H9 (cell line): ENCODE data around the gene DENND6B. TPM values are rescaled to one million over a fixed set of nuclear protein-coding genes. Genes with fewer than 3 reads are reported as not detected.

ENCODE experiments used
- DNase-seq: peaks from one replicate; pipeline ENCODE4 v3.0.0-alpha.2; 2017
- H2AFZ ChIP-seq: one replicate; pipeline ENCODE4 v1.6.1; 2013; ENCODE audit warnings: mild to moderate bottlenecking, low read length, control low read depth, moderate library complexity
- H2AK5ac ChIP-seq: 2 replicates; pipeline ENCODE4 v1.6.1; 2013; ENCODE audit warnings: low read length, control low read depth, mixed read lengths; ENCODE audit not compliant: insufficient read length
- H2BK120ac ChIP-seq: one replicate; pipeline ENCODE4 v1.6.1; 2013; ENCODE audit warnings: low read depth, mild to moderate bottlenecking, low read length, control low read depth, inconsistent platforms; ENCODE audit not compliant: poor library complexity, severe bottlenecking
- H2BK12ac ChIP-seq: 2 replicates; pipeline ENCODE4 v1.6.1; 2013; ENCODE audit warnings: low read length, control low read depth, mixed read lengths, low read depth; ENCODE audit not compliant: insufficient read length
- H2BK15ac ChIP-seq: 2 replicates; pipeline ENCODE4 v1.6.1; 2013; ENCODE audit warnings: low read depth, low read length, control low read depth
- H2BK20ac ChIP-seq: one replicate; pipeline ENCODE4 v1.6.1; 2013; ENCODE audit warnings: low read depth, mild to moderate bottlenecking, low read length, control low read depth, inconsistent platforms; ENCODE audit not compliant: poor library complexity, severe bottlenecking
- H2BK5ac ChIP-seq: 2 replicates; pipeline ENCODE4 v1.6.1; 2013; ENCODE audit warnings: low read length, control low read depth, mixed read lengths; ENCODE audit not compliant: insufficient read length
- H3K14ac ChIP-seq: 2 replicates; pipeline ENCODE4 v1.6.1; 2013; ENCODE audit warnings: low read length, control low read depth; ENCODE audit not compliant: insufficient read depth
- H3K18ac ChIP-seq: 2 replicates; pipeline ENCODE4 v1.6.1; 2013; ENCODE audit warnings: low read depth, mild to moderate bottlenecking, mixed read lengths, low read length, control low read depth; ENCODE audit not compliant: insufficient read length
- H3K23ac ChIP-seq: 2 replicates; pipeline ENCODE4 v1.6.1; 2013; ENCODE audit warnings: low read length, control low read depth, mixed read lengths, low read depth; ENCODE audit not compliant: insufficient read length
- H3K23me2 ChIP-seq: 2 replicates; pipeline ENCODE4 v1.6.1; 2013; ENCODE audit warnings: low read depth, mild to moderate bottlenecking, mixed read lengths, low read length, control low read depth; ENCODE audit not compliant: insufficient read length, poor library complexity, severe bottlenecking
- H3K27ac ChIP-seq: 2 replicates; pipeline ENCODE4 v1.5.1; 2013; ENCODE audit warnings: low read length, control low read depth, mixed read lengths, low read depth; ENCODE audit not compliant: insufficient read length
- H3K27me3 ChIP-seq: 2 replicates; pipeline ENCODE4 v1.6.1; 2013; ENCODE audit warnings: low read length, control low read depth, inconsistent platforms; ENCODE audit not compliant: insufficient read depth
- H3K4ac ChIP-seq: 2 replicates; pipeline ENCODE4 v1.6.1; 2013; ENCODE audit warnings: low read depth, mild to moderate bottlenecking, control low read depth, inconsistent platforms, low read length, moderate library complexity
- H3K4me1 ChIP-seq: 2 replicates; pipeline ENCODE4 v1.6.1; 2013; ENCODE audit warnings: low read length, control low read depth, inconsistent platforms; ENCODE audit not compliant: insufficient read depth
- H3K4me2 ChIP-seq: 2 replicates; pipeline ENCODE4 v1.6.1; 2013; ENCODE audit warnings: low read length, control low read depth, mixed read lengths; ENCODE audit not compliant: insufficient read length, insufficient read depth
- H3K56ac ChIP-seq: 2 replicates; pipeline ENCODE4 v1.6.1; 2013; ENCODE audit warnings: low read depth, mild to moderate bottlenecking, mixed read lengths, low read length, control low read depth; ENCODE audit not compliant: insufficient read length
- H3K79me1 ChIP-seq: 2 replicates; pipeline ENCODE4 v1.6.1; 2013; ENCODE audit warnings: low read depth, mild to moderate bottlenecking, moderate library complexity, low read length, control low read depth, inconsistent platforms; ENCODE audit not compliant: insufficient read depth, poor library complexity, severe bottlenecking
- H3K79me2 ChIP-seq: 2 replicates; pipeline ENCODE4 v1.6.1; 2013; ENCODE audit warnings: low read length, control low read depth, inconsistent platforms; ENCODE audit not compliant: insufficient read depth
- H3K9ac ChIP-seq: 2 replicates; pipeline ENCODE4 v1.6.1; 2013; ENCODE audit warnings: low read length, control low read depth, mixed read lengths; ENCODE audit not compliant: insufficient read length; ENCODE audit errors: extremely low read depth
- H3K9me3 ChIP-seq: one replicate; pipeline ENCODE4 v1.6.1; 2013; ENCODE audit warnings: low read depth, low read length, inconsistent platforms; ENCODE audit not compliant: control insufficient read depth
- H3T11ph ChIP-seq: one replicate; pipeline ENCODE4 v1.6.1; 2013; ENCODE audit warnings: mild to moderate bottlenecking, low read length, control low read depth, inconsistent platforms
- H4K20me1 ChIP-seq: one replicate; pipeline ENCODE4 v1.6.1; 2013; ENCODE audit not compliant: control insufficient read depth, insufficient read length, insufficient read depth
- H4K5ac ChIP-seq: 2 replicates; pipeline ENCODE4 v1.6.1; 2013; ENCODE audit warnings: low read depth, mild to moderate bottlenecking, mixed read lengths, low read length, control low read depth; ENCODE audit not compliant: insufficient read length
- H4K8ac ChIP-seq: replicated peaks from 2 replicates; pipeline ENCODE4 v1.6.1; 2013; ENCODE audit warnings: low read length, control low read depth, mixed read lengths, low read depth; ENCODE audit not compliant: insufficient read length
- H4K91ac ChIP-seq: 2 replicates; pipeline ENCODE4 v1.6.1; 2013; ENCODE audit warnings: low read depth, mild to moderate bottlenecking, moderate library complexity, mixed read lengths, low read length, control low read depth; ENCODE audit not compliant: insufficient read length
- H3K27ac Mint-ChIP-seq, 3 experiments: 2 replicates in 2 of 3; 3 replicates in 1 of 3; pipeline ENCODE4 v1.8.0; 2020 to 2021; ENCODE audit warnings: mixed read lengths in 3 of 3, mild to moderate bottlenecking in 1 of 3, moderate library complexity in 1 of 3
- H3K27me3 Mint-ChIP-seq: 2 replicates; pipeline ENCODE4 v1.8.0; 2021; ENCODE audit warnings: low read depth, mild to moderate bottlenecking, moderate library complexity, mixed read lengths
- H3K36me3 Mint-ChIP-seq, 3 experiments: 2 replicates in 2 of 3; 3 replicates in 1 of 3; pipeline ENCODE4 v1.8.0; 2020 to 2021; ENCODE audit warnings: low read depth in 3 of 3, mixed read lengths in 3 of 3; ENCODE audit not compliant: insufficient read depth in 1 of 3
- H3K4me1 Mint-ChIP-seq, 2 experiments: 2 replicates each; pipeline ENCODE4 v1.8.0; 2020; ENCODE audit warnings: mixed read lengths in 2 of 2
- H3K4me3 Mint-ChIP-seq, 2 experiments: 2 replicates in 1 of 2; 3 replicates in 1 of 2; pipeline ENCODE4 v1.8.0; 2020 to 2021; ENCODE audit warnings: mild to moderate bottlenecking in 2 of 2, mixed read lengths in 2 of 2, moderate library complexity in 1 of 2
- H3K9me3 Mint-ChIP-seq, 2 experiments: 2 replicates in 1 of 2; 3 replicates in 1 of 2; pipeline ENCODE4 v1.8.0; 2020; ENCODE audit warnings: mild to moderate bottlenecking in 2 of 2, mixed read lengths in 2 of 2, moderate library complexity in 1 of 2
- WGBS: extraction: QIAGEN DNeasy Blood & Tissue Kit; methylation state at CpG from one replicate; pipeline ENCODE4 v1.1.7; 2013; ENCODE audit warnings: missing lambda C conversion rate, low lambda C conversion rate, mixed read lengths; ENCODE audit not compliant: insufficient read length; ENCODE audit errors: extremely low coverage; 5-methylcytosine and 5-hydroxymethylcytosine counted together
- total RNA-seq: library from RNA; stranded (reverse); gene quantifications from 2 replicates; pipeline ENCODE4 v1.2.1, GENCODE V29; 2021
- TF ChIP-seq, protein P1 (sequence below): fragments of 200-600 bp; sonication (generic); conservative IDR thresholded peaks from 3 replicates; pipeline ENCODE4 v1.8.0; 2021; ENCODE audit warnings: antibody characterized with exemption, mild to moderate bottlenecking

DENND6B gene
- total RNA-seq, 1 experiment from 2014 or later: 1.5 TPM

DNA sequence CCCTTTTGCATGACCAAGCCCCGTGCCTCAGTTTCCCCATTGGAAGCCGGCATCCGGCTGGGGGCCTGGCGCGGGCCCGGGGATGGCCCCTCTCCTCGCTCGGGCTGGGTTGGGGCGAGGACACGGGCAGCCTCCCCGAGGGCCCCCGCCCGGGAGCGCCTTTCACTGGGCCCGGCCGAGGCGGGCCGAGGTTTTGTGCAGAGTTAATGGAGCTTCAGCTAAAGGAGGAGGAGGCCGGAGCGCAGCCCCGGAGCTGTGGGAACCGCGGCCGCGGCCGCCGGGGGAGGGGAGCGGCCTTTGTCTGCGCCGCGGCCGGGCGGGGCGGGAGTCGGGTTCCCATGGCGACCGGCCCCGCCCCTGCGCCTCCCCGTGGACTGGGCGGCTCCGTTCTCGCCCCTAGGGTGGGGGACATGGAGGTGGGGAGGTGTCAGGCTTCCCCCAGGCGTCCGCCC is 55.3 kb downstream of the DENND6B start:
- Histone ChIP-seq H2BK5ac (no peak overlapping the region), H4K8ac (no peak overlapping the region), H3K23ac (no peak overlapping the region), H2BK120ac (no peak overlapping the region), H4K5ac (no peak overlapping the region), H2AK5ac (no peak overlapping the region), H3K4me1 (no peaks in the 10 kb centered on the region), H3K4ac (no peak overlapping the region), H2AFZ (no peak overlapping the region), H3K79me2 (no peaks in the 10 kb centered on the region), H2BK20ac (no peak overlapping the region), H2BK15ac (no peak overlapping the region), H3K23me2 (peaks cover 5% of the 10 kb centered on the region), H3T11ph (no peak overlapping the region), H2BK12ac (no peak overlapping the region), H3K27ac (no peak overlapping the region), H4K20me1 (no peaks in the 10 kb centered on the region), H3K4me2 (peak overlapping the region; percentile 12), H3K18ac (no peak overlapping the region), H3K27me3 (peaks cover 15% of the 10 kb centered on the region; the same call in 1 of the 2 replicates), H3K9ac (no peak overlapping the region), H3K9me3 (no peaks in the 10 kb centered on the region), H3K79me1 (no peaks in the 10 kb centered on the region), H3K14ac (no peak overlapping the region), H4K91ac (no peak overlapping the region), H3K56ac (no peak overlapping the region)
- TF ChIP-seq, protein P1, sequence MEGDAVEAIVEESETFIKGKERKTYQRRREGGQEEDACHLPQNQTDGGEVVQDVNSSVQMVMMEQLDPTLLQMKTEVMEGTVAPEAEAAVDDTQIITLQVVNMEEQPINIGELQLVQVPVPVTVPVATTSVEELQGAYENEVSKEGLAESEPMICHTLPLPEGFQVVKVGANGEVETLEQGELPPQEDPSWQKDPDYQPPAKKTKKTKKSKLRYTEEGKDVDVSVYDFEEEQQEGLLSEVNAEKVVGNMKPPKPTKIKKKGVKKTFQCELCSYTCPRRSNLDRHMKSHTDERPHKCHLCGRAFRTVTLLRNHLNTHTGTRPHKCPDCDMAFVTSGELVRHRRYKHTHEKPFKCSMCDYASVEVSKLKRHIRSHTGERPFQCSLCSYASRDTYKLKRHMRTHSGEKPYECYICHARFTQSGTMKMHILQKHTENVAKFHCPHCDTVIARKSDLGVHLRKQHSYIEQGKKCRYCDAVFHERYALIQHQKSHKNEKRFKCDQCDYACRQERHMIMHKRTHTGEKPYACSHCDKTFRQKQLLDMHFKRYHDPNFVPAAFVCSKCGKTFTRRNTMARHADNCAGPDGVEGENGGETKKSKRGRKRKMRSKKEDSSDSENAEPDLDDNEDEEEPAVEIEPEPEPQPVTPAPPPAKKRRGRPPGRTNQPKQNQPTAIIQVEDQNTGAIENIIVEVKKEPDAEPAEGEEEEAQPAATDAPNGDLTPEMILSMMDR: no peak
- peak; percentile 65 for DNase-seq
- H3K9me3 Mint-ChIP-seq: peaks cover 3 to 13% of the 10 kb centered on the region in 2 experiments
- peaks cover 2 to 12% of the 10 kb centered on the region in 2 experiments; a peak in 3 of 4 replicates for H3K4me1 Mint-ChIP-seq
- no peak overlapping the region for H3K27ac Mint-ChIP-seq
- peaks cover 12 to 25% (median 20%) of the 10 kb centered on the region in 3 experiments for H3K36me3 Mint-ChIP-seq
- WGBS: no CpG with 5 or more reads among the region's 45 CpGs
- H3K4me3 Mint-ChIP-seq: peak overlapping the region in 1 of 2 experiments; percentile 74; a peak in 1 of 5 replicates
- peaks cover 48% of the 10 kb centered on the region for H3K27me3 Mint-ChIP-seq
